Endodermal cell (in vitro differentiated cells): ENCODE results near the gene FHAD1. TPM values are rescaled to one million over a fixed set of nuclear protein-coding genes. Genes with fewer than 3 reads are reported as not detected.
A peak's percentile ranks its signal among the peaks of the same experiment; 100 is the strongest.

Experiments used
- DNase-seq: peaks from one replicate; pipeline ENCODE4 v3.0.0-alpha.2; 2017
- H3K27ac ChIP-seq: 2 replicates; pipeline ENCODE4 v1.5.1; 2013; ENCODE audit warnings: mild to moderate bottlenecking, low read depth, low read length, moderate library complexity
- H3K27me3 ChIP-seq: 2 replicates; pipeline ENCODE4 v1.6.1; 2013; ENCODE audit warnings: mild to moderate bottlenecking, low read length, moderate library complexity; ENCODE audit not compliant: insufficient read depth, control insufficient read depth, poor library complexity, severe bottlenecking
- H3K36me3 ChIP-seq: 2 replicates; pipeline ENCODE4 v1.7.0; 2013; ENCODE audit warnings: mild to moderate bottlenecking, low read length, moderate library complexity; ENCODE audit not compliant: control insufficient read depth, insufficient read depth
- H3K4me1 ChIP-seq: one replicate; pipeline ENCODE4 v1.7.0; 2013; ENCODE audit warnings: low read length; ENCODE audit not compliant: control insufficient read depth, insufficient read depth
- H3K4me3 ChIP-seq: 2 replicates; pipeline ENCODE4 v1.5.1; 2013; ENCODE audit warnings: mild to moderate bottlenecking, low read length, moderate library complexity
- H3K9ac ChIP-seq: 2 replicates; pipeline ENCODE4 v1.6.1; 2013; ENCODE audit warnings: mild to moderate bottlenecking, low read length, moderate library complexity; ENCODE audit not compliant: poor library complexity, severe bottlenecking; ENCODE audit errors: extremely low read depth
- H3K9me3 ChIP-seq: 2 replicates; pipeline ENCODE4 v1.6.1; 2013; ENCODE audit warnings: mild to moderate bottlenecking, low read length, moderate library complexity; ENCODE audit not compliant: control insufficient read depth
- H3K27ac Mint-ChIP-seq: 2 replicates; pipeline ENCODE4 v1.8.0; 2020; ENCODE audit warnings: mixed read lengths
- H3K27me3 Mint-ChIP-seq: 2 replicates; pipeline ENCODE4 v1.8.0; 2021; ENCODE audit warnings: mild to moderate bottlenecking, mixed read lengths; ENCODE audit not compliant: insufficient read depth
- H3K36me3 Mint-ChIP-seq: 2 replicates; pipeline ENCODE4 v1.8.0; 2020; ENCODE audit warnings: low read depth, mixed read lengths
- H3K4me1 Mint-ChIP-seq: 2 replicates; pipeline ENCODE4 v1.8.0; 2020; ENCODE audit warnings: mixed read lengths
- H3K4me3 Mint-ChIP-seq: 2 replicates; pipeline ENCODE4 v1.8.0; 2020; ENCODE audit warnings: mild to moderate bottlenecking, moderate library complexity, mixed read lengths
- H3K9me3 Mint-ChIP-seq: 2 replicates; pipeline ENCODE4 v1.8.0; 2020; ENCODE audit warnings: mild to moderate bottlenecking, mixed read lengths
- CTCF ChIP-seq: fragments of 200-600 bp; sonication (generic); conservative IDR thresholded peaks from 2 replicates; pipeline ENCODE4 v1.5.0; 2021; ENCODE audit warnings: antibody characterized with exemption, mild to moderate bottlenecking
- WGBS, 2 experiments: methylation state at CpG; one replicate each; pipeline versions ENCODE4 v1.1.5 to v1.1.7; 2013; ENCODE audit warnings: missing lambda C conversion rate in 2 of 2, mixed read lengths in 1 of 2; ENCODE audit not compliant: insufficient coverage in 1 of 2, insufficient read length in 1 of 2; 5-methylcytosine and 5-hydroxymethylcytosine counted together
- total RNA-seq, 2 donors: library from RNA; stranded (reverse); fragmentation: NEBNext Ultra II Directional in 1 of 2; extraction: Animal tissue kit (Norgen Biotek cat#: 25700) in 1 of 2; gene quantifications; 2 replicates in 1 of 2; 3 replicates in 1 of 2; pipeline ENCODE4 v1.2.1, GENCODE V29; 2021

FHAD1 gene
- total RNA-seq, 2 donors from 2014 or later: 2.9 to 3.6 TPM

- Mint-ChIP-seq H3K9me3 (peaks cover 23% of the 10 kb centered on the region), H3K27me3 (no peaks in the 10 kb centered on the region), H3K27ac (peak overlapping the region; percentile 84), H3K4me3 (no peak overlapping the region), H3K36me3 (peaks cover 7% of the 10 kb centered on the region), H3K4me1 (peaks cover 24% of the 10 kb centered on the region)
- Histone ChIP-seq H3K4me3 (no peak overlapping the region), H3K4me1 (peaks cover 8% of the 10 kb centered on the region), H3K27ac (no peak overlapping the region), H3K27me3 (no peaks in the 10 kb centered on the region), H3K9me3 (peaks cover 14% of the 10 kb centered on the region), H3K9ac (no peak overlapping the region), H3K36me3 (no peaks in the 10 kb centered on the region)
- DNase-seq: no peak
- no peak for TF ChIP-seq CTCF
- 91 to 96% methylated on average over 3 of the region's 3 CpGs for WGBS, 2 experiments
These were observed 153.6 kb downstream of the FHAD1 start for GRCh38 chr1:15400627-15401026.

GRCh38 chr1:15401391-15402055 is 154.5 kb downstream of the FHAD1 start:
- Mint-ChIP-seq H3K9me3 (peaks cover 23% of the 10 kb centered on the region), H3K36me3 (peaks cover 7% of the 10 kb centered on the region), H3K4me3 (no peak overlapping the region), H3K27ac (no peak overlapping the region), H3K27me3 (no peaks in the 10 kb centered on the region), H3K4me1 (peaks cover 24% of the 10 kb centered on the region)
- Histone ChIP-seq H3K27me3 (no peaks in the 10 kb centered on the region), H3K4me3 (no peak overlapping the region), H3K27ac (no peak overlapping the region), H3K36me3 (no peaks in the 10 kb centered on the region), H3K4me1 (peaks cover 8% of the 10 kb centered on the region), H3K9me3 (peaks cover 14% of the 10 kb centered on the region), H3K9ac (no peak overlapping the region)
- DNase-seq: no peak
- TF ChIP-seq CTCF: no peak
- 90 to 94% methylated on average over 7 of the region's 7 CpGs for WGBS, 2 experiments

GRCh38 chr1:15402809-15403450 is 155.9 kb downstream of the FHAD1 start:
- Histone ChIP-seq H3K27me3 (no peaks in the 10 kb centered on the region), H3K36me3 (no peaks in the 10 kb centered on the region), H3K4me3 (no peak overlapping the region), H3K4me1 (peaks cover 10% of the 10 kb centered on the region), H3K27ac (no peak overlapping the region), H3K9me3 (peaks cover 14% of the 10 kb centered on the region), H3K9ac (peak overlapping the region; percentile 14)
- no peak for TF ChIP-seq CTCF
- peaks cover 33% of the 10 kb centered on the region for H3K4me1 Mint-ChIP-seq
- DNase-seq: no peak
- H3K27ac Mint-ChIP-seq: peak overlapping the region; percentile 4
- 80% methylated on average over 3 to 5 of the region's 5 CpGs for WGBS, 2 experiments
- H3K9me3 Mint-ChIP-seq: peaks cover 23% of the 10 kb centered on the region
- peaks cover 7% of the 10 kb centered on the region for H3K36me3 Mint-ChIP-seq
- H3K4me3 Mint-ChIP-seq: no peak overlapping the region
- H3K27me3 Mint-ChIP-seq: peaks cover 5% of the 10 kb centered on the region
